ENCODE results near the gene ECM2.

DNA sequence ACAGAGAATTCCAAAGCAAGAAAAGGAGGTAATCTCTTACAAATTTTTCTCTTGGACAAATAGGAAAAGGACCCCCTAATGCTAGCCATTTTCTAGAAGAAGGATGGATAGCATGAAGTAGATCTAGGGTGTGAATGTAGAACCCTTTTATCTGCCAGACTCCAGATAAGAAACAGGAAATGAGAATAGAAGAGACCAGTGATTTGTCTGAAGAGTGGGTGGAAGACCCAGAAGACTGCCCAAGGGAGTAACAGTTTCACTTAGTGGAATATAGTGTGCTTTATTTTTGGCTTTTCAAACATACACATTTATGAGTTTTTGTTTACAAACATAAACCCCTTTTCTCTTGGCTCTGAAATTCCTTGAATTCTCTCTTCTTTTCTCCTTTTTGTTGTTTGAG is 25.0 kb downstream of the ECM2 start:
- TF ChIP-seq, protein P1, sequence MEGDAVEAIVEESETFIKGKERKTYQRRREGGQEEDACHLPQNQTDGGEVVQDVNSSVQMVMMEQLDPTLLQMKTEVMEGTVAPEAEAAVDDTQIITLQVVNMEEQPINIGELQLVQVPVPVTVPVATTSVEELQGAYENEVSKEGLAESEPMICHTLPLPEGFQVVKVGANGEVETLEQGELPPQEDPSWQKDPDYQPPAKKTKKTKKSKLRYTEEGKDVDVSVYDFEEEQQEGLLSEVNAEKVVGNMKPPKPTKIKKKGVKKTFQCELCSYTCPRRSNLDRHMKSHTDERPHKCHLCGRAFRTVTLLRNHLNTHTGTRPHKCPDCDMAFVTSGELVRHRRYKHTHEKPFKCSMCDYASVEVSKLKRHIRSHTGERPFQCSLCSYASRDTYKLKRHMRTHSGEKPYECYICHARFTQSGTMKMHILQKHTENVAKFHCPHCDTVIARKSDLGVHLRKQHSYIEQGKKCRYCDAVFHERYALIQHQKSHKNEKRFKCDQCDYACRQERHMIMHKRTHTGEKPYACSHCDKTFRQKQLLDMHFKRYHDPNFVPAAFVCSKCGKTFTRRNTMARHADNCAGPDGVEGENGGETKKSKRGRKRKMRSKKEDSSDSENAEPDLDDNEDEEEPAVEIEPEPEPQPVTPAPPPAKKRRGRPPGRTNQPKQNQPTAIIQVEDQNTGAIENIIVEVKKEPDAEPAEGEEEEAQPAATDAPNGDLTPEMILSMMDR (IDR thresholded peaks at IDR 0.05; ENCODE audit: low read length) = no peak
- no peak for TF ChIP-seq EZH2 (optimal IDR thresholded peaks at IDR 0.05; ENCODE audit: low read depth, low read length)
- TF ChIP-seq EZH2phosphoT487 (IDR thresholded peaks at IDR 0.05; ENCODE audit: low read length) = no peak

Measured in MM.1S (cell line).